ENCODE data around the gene TMEM11. TPM values are rescaled to one million over a fixed set of nuclear protein-coding genes. Genes with fewer than 3 reads are reported as not detected.

TMEM11 gene
- total RNA-seq, 1 experiment from 2014 or later = 32.5 TPM

DNA sequence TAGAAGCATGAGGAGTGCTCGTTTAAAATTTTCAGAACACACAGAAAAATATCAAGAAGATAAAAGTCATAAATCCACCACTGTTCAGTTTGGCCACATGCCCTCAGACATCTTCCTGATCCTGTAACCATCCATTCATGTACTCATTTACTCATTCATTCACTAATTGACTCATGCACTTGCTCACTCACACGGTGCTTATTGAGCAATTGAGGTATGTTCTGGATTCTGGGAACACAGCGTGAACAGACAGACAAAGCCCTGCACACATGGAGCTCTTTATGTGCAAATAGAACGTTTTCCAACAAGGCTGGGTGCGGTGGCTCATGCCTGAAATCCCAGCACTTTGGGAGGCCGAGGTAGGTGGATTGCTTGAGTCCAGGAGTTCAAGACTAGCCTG is 49.4 kb upstream of the TMEM11 start:
- Histone ChIP-seq H3K4me1 (ENCODE audit: insufficient read depth, low read length) (no peaks in the 10 kb centered on the region), H3K4ac (ENCODE audit: low read depth, low read length) (no peak overlapping the region), H3K9ac (ENCODE audit: extremely low read depth, insufficient read length, low read length) (no peak overlapping the region), H2BK20ac (ENCODE audit: low read depth, low read length, poor library complexity, severe bottlenecking) (no peak overlapping the region), H3K9me3 (ENCODE audit: control insufficient read depth, low read depth, low read length) (no peaks in the 10 kb centered on the region), H3K27me3 (ENCODE audit: insufficient read depth, low read length) (no peaks in the 10 kb centered on the region), H3K18ac (ENCODE audit: insufficient read length, low read depth, low read length) (no peak overlapping the region), H2BK15ac (ENCODE audit: low read depth, low read length) (no peak overlapping the region), H3K4me2 (ENCODE audit: insufficient read depth, insufficient read length, low read length) (no peak overlapping the region), H3K14ac (ENCODE audit: insufficient read depth, low read length) (no peak overlapping the region), H3K27ac (ENCODE audit: insufficient read length, low read depth, low read length) (no peak overlapping the region), H3K79me2 (ENCODE audit: insufficient read depth, low read length) (no peaks in the 10 kb centered on the region), H2BK120ac (ENCODE audit: low read depth, low read length, poor library complexity, severe bottlenecking) (no peak overlapping the region), H4K20me1 (ENCODE audit: control insufficient read depth, insufficient read depth, insufficient read length) (no peaks in the 10 kb centered on the region), H2AFZ (ENCODE audit: low read length) (no peak overlapping the region), H3K79me1 (ENCODE audit: insufficient read depth, low read depth, low read length, poor library complexity, severe bottlenecking) (no peaks in the 10 kb centered on the region), H3K56ac (ENCODE audit: insufficient read length, low read depth, low read length) (no peak overlapping the region), H4K5ac (ENCODE audit: insufficient read length, low read depth, low read length) (no peak overlapping the region), H2BK12ac (ENCODE audit: insufficient read length, low read depth, low read length) (no peak overlapping the region), H2BK5ac (ENCODE audit: insufficient read length, low read length) (no peak overlapping the region), H4K8ac (replicated peaks; ENCODE audit: insufficient read length, low read depth, low read length) (no peak overlapping the region), H3K23ac (ENCODE audit: insufficient read length, low read depth, low read length) (no peak overlapping the region), H2AK5ac (ENCODE audit: insufficient read length, low read length) (no peak overlapping the region), H4K91ac (ENCODE audit: insufficient read length, low read depth, low read length) (no peak overlapping the region), H3T11ph (ENCODE audit: low read length) (no peak overlapping the region), H3K23me2 (ENCODE audit: insufficient read length, low read depth, low read length, poor library complexity, severe bottlenecking) (no peaks in the 10 kb centered on the region)
- no peak overlapping the region for H3K27ac Mint-ChIP-seq
- no peak overlapping the region for H3K4me3 Mint-ChIP-seq
- no peak for DNase-seq
- TF ChIP-seq, protein P1, sequence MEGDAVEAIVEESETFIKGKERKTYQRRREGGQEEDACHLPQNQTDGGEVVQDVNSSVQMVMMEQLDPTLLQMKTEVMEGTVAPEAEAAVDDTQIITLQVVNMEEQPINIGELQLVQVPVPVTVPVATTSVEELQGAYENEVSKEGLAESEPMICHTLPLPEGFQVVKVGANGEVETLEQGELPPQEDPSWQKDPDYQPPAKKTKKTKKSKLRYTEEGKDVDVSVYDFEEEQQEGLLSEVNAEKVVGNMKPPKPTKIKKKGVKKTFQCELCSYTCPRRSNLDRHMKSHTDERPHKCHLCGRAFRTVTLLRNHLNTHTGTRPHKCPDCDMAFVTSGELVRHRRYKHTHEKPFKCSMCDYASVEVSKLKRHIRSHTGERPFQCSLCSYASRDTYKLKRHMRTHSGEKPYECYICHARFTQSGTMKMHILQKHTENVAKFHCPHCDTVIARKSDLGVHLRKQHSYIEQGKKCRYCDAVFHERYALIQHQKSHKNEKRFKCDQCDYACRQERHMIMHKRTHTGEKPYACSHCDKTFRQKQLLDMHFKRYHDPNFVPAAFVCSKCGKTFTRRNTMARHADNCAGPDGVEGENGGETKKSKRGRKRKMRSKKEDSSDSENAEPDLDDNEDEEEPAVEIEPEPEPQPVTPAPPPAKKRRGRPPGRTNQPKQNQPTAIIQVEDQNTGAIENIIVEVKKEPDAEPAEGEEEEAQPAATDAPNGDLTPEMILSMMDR (conservative IDR thresholded peaks at IDR 0.05) = no peak
- no CpG with 5 or more reads among the region's 6 CpGs for WGBS (ENCODE audit: extremely low coverage, insufficient read length, low lambda C conversion rate)
- H3K36me3 Mint-ChIP-seq (ENCODE audit: insufficient read depth in 1 of 3, low read depth in 3 of 3) = no peaks in the 10 kb centered on the region
- no peaks in the 10 kb centered on the region for H3K9me3 Mint-ChIP-seq
- H3K27me3 Mint-ChIP-seq (ENCODE audit: low read depth) = no peaks in the 10 kb centered on the region; the same call in 1 of the 2 replicates
- H3K4me1 Mint-ChIP-seq = peaks cover 0 to 6% of the 10 kb centered on the region in 2 experiments; a peak in 2 of 4 replicates
